NCI-H2081 (cell line): ENCODE results near the gene SEMA6A.

ENCODE experiments used
- DNase-seq, 2 experiments: peaks; one replicate each; lab custom pipeline; 2025; lab: John Stamatoyannopoulos, UW

The SEMA6A gene

GRCh38 chr5:116574367-116575325 lies at the start of gene SEMA6A:
Gene SEMA6A, minus strand, starts transcription at chr5:116574823. Its CDS starts 69,879 bp downstream, at chr5:116504944.
- DNase-seq = peak; percentile 79 to 88

GRCh38 chr5:116622375-116623050 lies 47.9 kb upstream of the SEMA6A start:
- no peak for DNase-seq

GRCh38 chr5:116621599-116621998 lies 47.0 kb upstream of the SEMA6A start:
- DNase-seq = no peak

GRCh38 chr5:116616876-116617275 lies 42.3 kb upstream of the SEMA6A start:
- DNase-seq = no peak

GRCh38 chr5:116614603-116614920 lies 39.9 kb upstream of the SEMA6A start:
- no peak for DNase-seq

GRCh38 chr5:116613445-116613844 lies 38.8 kb upstream of the SEMA6A start:
- no peak for DNase-seq

GRCh38 chr5:116612431-116612830 lies 37.8 kb upstream of the SEMA6A start:
- no peak for DNase-seq

GRCh38 chr5:116605310-116606070 lies 30.9 kb upstream of the SEMA6A start:
- no peak for DNase-seq

- DNase-seq = no peak
Observed at GRCh38 chr5:116604805-116605204, 30.2 kb upstream of the SEMA6A start.

- DNase-seq = no peak
Observed at GRCh38 chr5:116600876-116601275, 26.3 kb upstream of the SEMA6A start.

- no peak for DNase-seq
Observed at GRCh38 chr5:116598911-116599310, 24.3 kb upstream of the SEMA6A start.

GRCh38 chr5:116595498-116595897 lies 20.9 kb upstream of the SEMA6A start:
- no peak for DNase-seq

- no peak for DNase-seq
Observed at GRCh38 chr5:116593340-116593739, 18.7 kb upstream of the SEMA6A start.

- no peak for DNase-seq
Observed at GRCh38 chr5:116585227-116585626, 10.6 kb upstream of the SEMA6A start.

- DNase-seq = no peak
Observed at GRCh38 chr5:116583862-116584222, 9.2 kb upstream of the SEMA6A start.

- DNase-seq = no peak
Observed at GRCh38 chr5:116583085-116583861, 8.7 kb upstream of the SEMA6A start.

- no peak for DNase-seq
Observed at GRCh38 chr5:116581910-116582309, 7.3 kb upstream of the SEMA6A start.

GRCh38 chr5:116579144-116579543 lies 4.5 kb upstream of the SEMA6A start:
- DNase-seq = no peak

GRCh38 chr5:116578676-116579075 lies 4.1 kb upstream of the SEMA6A start:
- no peak for DNase-seq

- DNase-seq = no peak
Observed at GRCh38 chr5:116577064-116577788, 2.6 kb upstream of the SEMA6A start.

GRCh38 chr5:116576053-116576713 lies 1.6 kb upstream of the SEMA6A start:
- peak; percentile 48 to 67 for DNase-seq
